Measurements from ENCODE around the gene ATL3.
"Not testable (repeated sequence)": the region's sequence is repeated elsewhere in the genome, so short reads cannot be mapped to it uniquely, and the experiment has no call there.

DNA sequence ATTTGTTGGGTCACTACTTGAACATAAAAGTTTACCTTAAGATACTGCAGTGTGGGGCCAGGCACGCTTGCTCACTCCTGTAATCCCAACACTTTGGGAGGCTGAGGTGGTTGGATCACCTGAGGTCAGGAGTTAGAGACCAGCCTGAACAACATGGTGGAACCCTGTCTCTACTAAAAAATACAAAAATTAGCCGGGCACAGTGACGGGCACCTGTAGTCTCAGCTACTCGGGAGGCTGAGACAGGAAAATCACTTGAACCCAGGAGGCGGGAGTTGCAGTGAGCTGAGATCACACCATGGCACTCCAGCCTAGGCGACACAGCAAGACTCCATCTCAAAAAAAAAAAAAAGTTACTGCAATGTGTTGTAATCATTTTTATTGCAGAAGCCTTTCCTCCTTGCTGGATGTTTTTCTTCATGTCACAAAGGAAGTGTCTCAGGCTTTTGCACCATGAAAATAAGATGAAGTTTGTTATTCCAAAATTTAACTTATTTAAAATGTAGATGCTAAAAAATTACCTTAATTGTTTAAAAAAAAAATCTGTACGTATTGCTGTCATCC is 14.1 kb upstream of the ATL3 start:
- TF ChIP-seq, protein P1, sequence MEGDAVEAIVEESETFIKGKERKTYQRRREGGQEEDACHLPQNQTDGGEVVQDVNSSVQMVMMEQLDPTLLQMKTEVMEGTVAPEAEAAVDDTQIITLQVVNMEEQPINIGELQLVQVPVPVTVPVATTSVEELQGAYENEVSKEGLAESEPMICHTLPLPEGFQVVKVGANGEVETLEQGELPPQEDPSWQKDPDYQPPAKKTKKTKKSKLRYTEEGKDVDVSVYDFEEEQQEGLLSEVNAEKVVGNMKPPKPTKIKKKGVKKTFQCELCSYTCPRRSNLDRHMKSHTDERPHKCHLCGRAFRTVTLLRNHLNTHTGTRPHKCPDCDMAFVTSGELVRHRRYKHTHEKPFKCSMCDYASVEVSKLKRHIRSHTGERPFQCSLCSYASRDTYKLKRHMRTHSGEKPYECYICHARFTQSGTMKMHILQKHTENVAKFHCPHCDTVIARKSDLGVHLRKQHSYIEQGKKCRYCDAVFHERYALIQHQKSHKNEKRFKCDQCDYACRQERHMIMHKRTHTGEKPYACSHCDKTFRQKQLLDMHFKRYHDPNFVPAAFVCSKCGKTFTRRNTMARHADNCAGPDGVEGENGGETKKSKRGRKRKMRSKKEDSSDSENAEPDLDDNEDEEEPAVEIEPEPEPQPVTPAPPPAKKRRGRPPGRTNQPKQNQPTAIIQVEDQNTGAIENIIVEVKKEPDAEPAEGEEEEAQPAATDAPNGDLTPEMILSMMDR (IDR thresholded peaks at IDR 0.05): not testable (repeated sequence)
- not testable (repeated sequence) for TF ChIP-seq POLR2A (IDR thresholded peaks at IDR 0.05)

Data from heart left ventricle (tissue), 13 donors.